Stomach smooth muscle (tissue), 2 donors: ENCODE measurements around the gene CCL4L2.
"Not testable (repeated sequence)": the region's sequence is repeated elsewhere in the genome, so short reads cannot be mapped to it uniquely, and the experiment has no call there.

ENCODE experiments used
- H3K27ac ChIP-seq: one replicate; pipeline ENCODE4 v1.7.0; 2013; ENCODE audit warnings: mild to moderate bottlenecking, low read length, inconsistent platforms
- H3K27me3 ChIP-seq, 2 donors: one replicate each; pipeline ENCODE4 v1.7.0; 2013; ENCODE audit warnings: low read length in 2 of 2; ENCODE audit not compliant: insufficient read depth in 2 of 2, control insufficient read depth in 1 of 2
- H3K36me3 ChIP-seq, 2 donors: one replicate each; pipeline ENCODE4 v1.7.0; 2013; ENCODE audit warnings: low read length in 2 of 2; ENCODE audit not compliant: control insufficient read depth in 2 of 2, insufficient read depth in 2 of 2
- H3K4me1 ChIP-seq: one replicate; pipeline ENCODE4 v1.7.0; 2013; ENCODE audit warnings: low read length; ENCODE audit not compliant: control insufficient read depth, insufficient read depth
- H3K4me3 ChIP-seq, 2 donors: one replicate each; pipeline ENCODE4 v1.7.0; 2013; ENCODE audit warnings: low read length in 2 of 2
- H3K9ac ChIP-seq, 2 donors: one replicate each; pipeline ENCODE4 v1.7.0; 2013; ENCODE audit warnings: low read length in 2 of 2, mild to moderate bottlenecking in 1 of 2
- H3K9me3 ChIP-seq, 2 donors: one replicate each; pipeline ENCODE4 v1.7.0; 2013; ENCODE audit warnings: low read length in 2 of 2; ENCODE audit not compliant: control insufficient read depth in 2 of 2
- donor health status: healthy.
- donor health status: Pancreatic carcinoma.

The CCL4L2 gene

DNA sequence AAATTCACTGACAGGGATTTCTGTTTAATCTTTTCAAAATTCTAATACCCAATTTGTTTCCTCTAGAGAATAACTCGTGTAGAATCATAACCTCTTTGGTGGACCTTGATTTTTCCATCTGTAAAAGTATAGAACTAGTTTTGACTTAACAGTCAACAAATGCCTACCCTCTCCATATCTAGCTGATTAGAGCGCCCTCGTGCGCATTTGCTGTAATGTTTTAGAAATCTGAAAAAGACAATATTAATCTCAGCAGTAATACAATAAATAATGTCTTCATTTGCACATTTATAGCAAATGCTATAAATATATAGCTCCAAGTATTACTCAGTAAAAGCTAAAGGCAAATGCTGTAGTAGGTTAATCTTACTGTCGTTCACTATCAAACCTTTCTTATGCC, 18.8 kb downstream of the CCL4L2 start:
- H3K9ac ChIP-seq, H3K36me3 ChIP-seq, H3K27me3 ChIP-seq, H3K4me1 ChIP-seq, H3K27ac ChIP-seq, H3K9me3 ChIP-seq, H3K4me3 ChIP-seq: not testable (repeated sequence)

DNA sequence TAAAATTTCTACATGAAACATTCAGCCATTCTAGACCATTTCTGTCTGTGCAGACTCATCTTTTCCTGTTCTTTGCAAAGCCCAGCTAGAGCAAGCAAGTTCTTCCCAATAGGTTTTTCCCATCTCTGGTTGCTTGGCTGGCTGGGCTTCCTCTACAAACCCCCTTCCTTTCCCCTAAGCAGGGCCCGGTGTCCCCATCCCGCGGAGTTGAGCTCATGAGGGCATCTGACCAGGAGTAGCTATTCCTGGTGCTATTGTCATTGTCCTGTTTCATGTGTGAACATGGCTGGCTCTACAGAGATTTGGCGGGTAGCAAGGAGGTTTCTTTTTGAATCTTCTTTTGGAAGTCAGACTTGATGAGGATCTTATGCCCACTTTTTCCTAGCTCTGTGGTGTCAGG, 31.2 kb downstream of the CCL4L2 start:
- not testable (repeated sequence) for H3K36me3 ChIP-seq, H3K27me3 ChIP-seq, H3K9me3 ChIP-seq, H3K9ac ChIP-seq, H3K4me1 ChIP-seq, H3K4me3 ChIP-seq, H3K27ac ChIP-seq
